ENCODE data around the gene PCBP4.
"Not testable (repeated sequence)": the region's sequence is repeated elsewhere in the genome, so short reads cannot be mapped to it uniquely, and the experiment has no call there.

DNA sequence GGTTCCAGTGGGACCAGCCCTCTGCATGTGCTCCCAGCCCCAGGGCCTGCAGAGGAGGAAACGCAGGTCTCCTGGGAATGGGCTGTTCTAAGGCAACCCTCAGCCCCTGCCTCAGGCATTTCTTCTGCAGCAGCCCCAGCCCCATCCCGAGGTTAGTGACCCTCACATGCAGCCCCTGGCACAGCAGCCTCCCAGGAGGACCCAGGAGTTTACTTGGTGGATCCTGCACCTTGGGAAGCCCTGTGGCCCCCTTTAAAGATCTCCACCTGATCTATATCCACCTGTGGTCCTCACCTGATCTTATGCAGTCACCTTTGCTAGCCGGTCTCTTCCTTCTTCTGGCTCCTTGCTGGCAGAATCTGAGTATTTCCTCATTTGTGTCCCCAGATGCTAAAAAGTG lies 38.3 kb downstream of the PCBP4 start:
- TF ChIP-seq CTCF, POLR2A (IDR thresholded peaks at IDR 0.05): not testable (repeated sequence)

Measured in adrenal gland (tissue), 5 donors.